H9 (cell line): ENCODE measurements around the gene ROBO1. TPM values are rescaled to one million over a fixed set of nuclear protein-coding genes. Genes with fewer than 3 reads are reported as not detected.
A peak's percentile ranks its signal among the peaks of the same experiment; 100 is the strongest.

ENCODE experiments used
- DNase-seq: peaks from one replicate; pipeline ENCODE4 v3.0.0-alpha.2; 2017
- H2AFZ ChIP-seq: one replicate; pipeline ENCODE4 v1.6.1; 2013; ENCODE audit warnings: mild to moderate bottlenecking, low read length, control low read depth, moderate library complexity
- H2AK5ac ChIP-seq: 2 replicates; pipeline ENCODE4 v1.6.1; 2013; ENCODE audit warnings: low read length, control low read depth, mixed read lengths; ENCODE audit not compliant: insufficient read length
- H2BK120ac ChIP-seq: one replicate; pipeline ENCODE4 v1.6.1; 2013; ENCODE audit warnings: low read depth, mild to moderate bottlenecking, low read length, control low read depth, inconsistent platforms; ENCODE audit not compliant: poor library complexity, severe bottlenecking
- H2BK12ac ChIP-seq: 2 replicates; pipeline ENCODE4 v1.6.1; 2013; ENCODE audit warnings: low read length, control low read depth, mixed read lengths, low read depth; ENCODE audit not compliant: insufficient read length
- H2BK15ac ChIP-seq: 2 replicates; pipeline ENCODE4 v1.6.1; 2013; ENCODE audit warnings: low read depth, low read length, control low read depth
- H2BK20ac ChIP-seq: one replicate; pipeline ENCODE4 v1.6.1; 2013; ENCODE audit warnings: low read depth, mild to moderate bottlenecking, low read length, control low read depth, inconsistent platforms; ENCODE audit not compliant: poor library complexity, severe bottlenecking
- H2BK5ac ChIP-seq: 2 replicates; pipeline ENCODE4 v1.6.1; 2013; ENCODE audit warnings: low read length, control low read depth, mixed read lengths; ENCODE audit not compliant: insufficient read length
- H3K14ac ChIP-seq: 2 replicates; pipeline ENCODE4 v1.6.1; 2013; ENCODE audit warnings: low read length, control low read depth; ENCODE audit not compliant: insufficient read depth
- H3K18ac ChIP-seq: 2 replicates; pipeline ENCODE4 v1.6.1; 2013; ENCODE audit warnings: low read depth, mild to moderate bottlenecking, mixed read lengths, low read length, control low read depth; ENCODE audit not compliant: insufficient read length
- H3K23ac ChIP-seq: 2 replicates; pipeline ENCODE4 v1.6.1; 2013; ENCODE audit warnings: low read length, control low read depth, mixed read lengths, low read depth; ENCODE audit not compliant: insufficient read length
- H3K23me2 ChIP-seq: 2 replicates; pipeline ENCODE4 v1.6.1; 2013; ENCODE audit warnings: low read depth, mild to moderate bottlenecking, mixed read lengths, low read length, control low read depth; ENCODE audit not compliant: insufficient read length, poor library complexity, severe bottlenecking
- H3K27ac ChIP-seq: 2 replicates; pipeline ENCODE4 v1.5.1; 2013; ENCODE audit warnings: low read length, control low read depth, mixed read lengths, low read depth; ENCODE audit not compliant: insufficient read length
- H3K27me3 ChIP-seq: 2 replicates; pipeline ENCODE4 v1.6.1; 2013; ENCODE audit warnings: low read length, control low read depth, inconsistent platforms; ENCODE audit not compliant: insufficient read depth
- H3K4ac ChIP-seq: 2 replicates; pipeline ENCODE4 v1.6.1; 2013; ENCODE audit warnings: low read depth, mild to moderate bottlenecking, control low read depth, inconsistent platforms, low read length, moderate library complexity
- H3K4me1 ChIP-seq: 2 replicates; pipeline ENCODE4 v1.6.1; 2013; ENCODE audit warnings: low read length, control low read depth, inconsistent platforms; ENCODE audit not compliant: insufficient read depth
- H3K4me2 ChIP-seq: 2 replicates; pipeline ENCODE4 v1.6.1; 2013; ENCODE audit warnings: low read length, control low read depth, mixed read lengths; ENCODE audit not compliant: insufficient read length, insufficient read depth
- H3K56ac ChIP-seq: 2 replicates; pipeline ENCODE4 v1.6.1; 2013; ENCODE audit warnings: low read depth, mild to moderate bottlenecking, mixed read lengths, low read length, control low read depth; ENCODE audit not compliant: insufficient read length
- H3K79me1 ChIP-seq: 2 replicates; pipeline ENCODE4 v1.6.1; 2013; ENCODE audit warnings: low read depth, mild to moderate bottlenecking, moderate library complexity, low read length, control low read depth, inconsistent platforms; ENCODE audit not compliant: insufficient read depth, poor library complexity, severe bottlenecking
- H3K79me2 ChIP-seq: 2 replicates; pipeline ENCODE4 v1.6.1; 2013; ENCODE audit warnings: low read length, control low read depth, inconsistent platforms; ENCODE audit not compliant: insufficient read depth
- H3K9ac ChIP-seq: 2 replicates; pipeline ENCODE4 v1.6.1; 2013; ENCODE audit warnings: low read length, control low read depth, mixed read lengths; ENCODE audit not compliant: insufficient read length; ENCODE audit errors: extremely low read depth
- H3K9me3 ChIP-seq: one replicate; pipeline ENCODE4 v1.6.1; 2013; ENCODE audit warnings: low read depth, low read length, inconsistent platforms; ENCODE audit not compliant: control insufficient read depth
- H3T11ph ChIP-seq: one replicate; pipeline ENCODE4 v1.6.1; 2013; ENCODE audit warnings: mild to moderate bottlenecking, low read length, control low read depth, inconsistent platforms
- H4K20me1 ChIP-seq: one replicate; pipeline ENCODE4 v1.6.1; 2013; ENCODE audit not compliant: control insufficient read depth, insufficient read length, insufficient read depth
- H4K5ac ChIP-seq: 2 replicates; pipeline ENCODE4 v1.6.1; 2013; ENCODE audit warnings: low read depth, mild to moderate bottlenecking, mixed read lengths, low read length, control low read depth; ENCODE audit not compliant: insufficient read length
- H4K8ac ChIP-seq: replicated peaks from 2 replicates; pipeline ENCODE4 v1.6.1; 2013; ENCODE audit warnings: low read length, control low read depth, mixed read lengths, low read depth; ENCODE audit not compliant: insufficient read length
- H4K91ac ChIP-seq: 2 replicates; pipeline ENCODE4 v1.6.1; 2013; ENCODE audit warnings: low read depth, mild to moderate bottlenecking, moderate library complexity, mixed read lengths, low read length, control low read depth; ENCODE audit not compliant: insufficient read length
- H3K27ac Mint-ChIP-seq, 3 experiments: 2 replicates in 2 of 3; 3 replicates in 1 of 3; pipeline ENCODE4 v1.8.0; 2020 to 2021; ENCODE audit warnings: mixed read lengths in 3 of 3, mild to moderate bottlenecking in 1 of 3, moderate library complexity in 1 of 3
- H3K27me3 Mint-ChIP-seq: 2 replicates; pipeline ENCODE4 v1.8.0; 2021; ENCODE audit warnings: low read depth, mild to moderate bottlenecking, moderate library complexity, mixed read lengths
- H3K36me3 Mint-ChIP-seq, 3 experiments: 2 replicates in 2 of 3; 3 replicates in 1 of 3; pipeline ENCODE4 v1.8.0; 2020 to 2021; ENCODE audit warnings: low read depth in 3 of 3, mixed read lengths in 3 of 3; ENCODE audit not compliant: insufficient read depth in 1 of 3
- H3K4me1 Mint-ChIP-seq, 2 experiments: 2 replicates each; pipeline ENCODE4 v1.8.0; 2020; ENCODE audit warnings: mixed read lengths in 2 of 2
- H3K4me3 Mint-ChIP-seq, 2 experiments: 2 replicates in 1 of 2; 3 replicates in 1 of 2; pipeline ENCODE4 v1.8.0; 2020 to 2021; ENCODE audit warnings: mild to moderate bottlenecking in 2 of 2, mixed read lengths in 2 of 2, moderate library complexity in 1 of 2
- H3K9me3 Mint-ChIP-seq, 2 experiments: 2 replicates in 1 of 2; 3 replicates in 1 of 2; pipeline ENCODE4 v1.8.0; 2020; ENCODE audit warnings: mild to moderate bottlenecking in 2 of 2, mixed read lengths in 2 of 2, moderate library complexity in 1 of 2
- WGBS: extraction: QIAGEN DNeasy Blood & Tissue Kit; methylation state at CpG from one replicate; pipeline ENCODE4 v1.1.7; 2013; ENCODE audit warnings: missing lambda C conversion rate, low lambda C conversion rate, mixed read lengths; ENCODE audit not compliant: insufficient read length; ENCODE audit errors: extremely low coverage; 5-methylcytosine and 5-hydroxymethylcytosine counted together
- total RNA-seq: library from RNA; stranded (reverse); gene quantifications from 2 replicates; pipeline ENCODE4 v1.2.1, GENCODE V29; 2021
- TF ChIP-seq, protein P1 (sequence below): fragments of 200-600 bp; sonication (generic); conservative IDR thresholded peaks from 3 replicates; pipeline ENCODE4 v1.8.0; 2021; ENCODE audit warnings: antibody characterized with exemption, mild to moderate bottlenecking

The ROBO1 gene
- total RNA-seq, 1 experiment from 2014 or later, result 62.7 TPM

DNA sequence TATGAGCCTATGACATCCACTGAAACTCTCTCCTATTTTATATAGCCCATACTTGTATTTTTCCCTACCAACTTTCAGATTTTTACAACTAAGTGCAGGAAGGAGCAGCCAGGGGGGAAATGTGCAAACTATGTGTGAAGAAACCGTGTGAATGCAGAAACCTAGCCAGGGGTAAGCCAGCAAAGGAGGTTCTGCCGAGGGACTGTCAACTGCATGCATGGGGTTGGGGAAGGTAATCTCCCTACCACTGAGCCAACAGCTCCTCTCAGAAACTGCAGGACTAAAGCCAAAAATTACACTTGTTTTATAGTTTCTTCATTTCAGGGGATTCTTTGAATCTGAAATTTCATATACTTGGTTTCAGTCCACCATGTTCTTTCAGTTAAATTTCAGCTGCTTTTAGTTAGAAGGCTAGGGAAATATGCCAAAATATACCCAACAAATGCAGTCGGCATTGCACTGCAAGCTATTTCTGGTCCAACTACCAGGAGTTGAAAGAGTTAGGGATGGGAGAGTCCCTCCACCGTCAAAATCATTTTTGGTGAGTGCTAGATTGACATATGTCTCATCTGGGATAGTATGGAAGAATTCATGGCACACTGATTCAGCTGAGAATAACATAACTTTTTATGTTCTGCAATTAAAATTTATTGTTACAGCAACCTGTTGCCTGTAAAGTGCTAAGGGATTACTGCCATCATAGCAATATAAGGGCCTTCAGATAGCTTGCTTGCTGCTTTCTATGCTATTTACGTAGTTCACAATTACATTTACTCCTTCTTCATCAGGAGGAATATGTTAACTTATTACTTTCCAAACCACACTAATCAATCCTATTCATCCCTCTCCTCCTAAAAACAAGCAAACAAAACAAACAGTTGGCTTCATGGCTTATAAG, 904.2 kb downstream of the ROBO1 start:
- Histone ChIP-seq H3K14ac (no peak overlapping the region), H3K9ac (no peak overlapping the region), H3K9me3 (no peaks in the 10 kb centered on the region), H4K20me1 (no peaks in the 10 kb centered on the region), H2BK15ac (no peak overlapping the region), H3K4me2 (no peak overlapping the region), H3K4ac (no peak overlapping the region), H3K79me1 (no peaks in the 10 kb centered on the region), H4K8ac (no peak overlapping the region), H2BK20ac (no peak overlapping the region), H4K91ac (no peak overlapping the region), H3K4me1 (no peaks in the 10 kb centered on the region), H3K27ac (no peak overlapping the region), H3K23me2 (no peaks in the 10 kb centered on the region), H4K5ac (no peak overlapping the region), H3K79me2 (no peaks in the 10 kb centered on the region; the same call in 1 of the 2 replicates), H2BK12ac (no peak overlapping the region), H3K18ac (no peak overlapping the region), H3K56ac (no peak overlapping the region), H2AK5ac (no peak overlapping the region), H2AFZ (no peak overlapping the region), H2BK120ac (no peak overlapping the region), H3K27me3 (no peaks in the 10 kb centered on the region), H3K23ac (no peak overlapping the region), H3T11ph (no peak overlapping the region), H2BK5ac (no peak overlapping the region)
- DNase-seq, result no peak
- H3K4me3 Mint-ChIP-seq, result no peak overlapping the region
- H3K9me3 Mint-ChIP-seq, result no peaks in the 10 kb centered on the region
- H3K27ac Mint-ChIP-seq, result peak overlapping the region in 1 of 3 experiments; percentile 34; a peak in 1 of 7 replicates
- TF ChIP-seq, protein P1, sequence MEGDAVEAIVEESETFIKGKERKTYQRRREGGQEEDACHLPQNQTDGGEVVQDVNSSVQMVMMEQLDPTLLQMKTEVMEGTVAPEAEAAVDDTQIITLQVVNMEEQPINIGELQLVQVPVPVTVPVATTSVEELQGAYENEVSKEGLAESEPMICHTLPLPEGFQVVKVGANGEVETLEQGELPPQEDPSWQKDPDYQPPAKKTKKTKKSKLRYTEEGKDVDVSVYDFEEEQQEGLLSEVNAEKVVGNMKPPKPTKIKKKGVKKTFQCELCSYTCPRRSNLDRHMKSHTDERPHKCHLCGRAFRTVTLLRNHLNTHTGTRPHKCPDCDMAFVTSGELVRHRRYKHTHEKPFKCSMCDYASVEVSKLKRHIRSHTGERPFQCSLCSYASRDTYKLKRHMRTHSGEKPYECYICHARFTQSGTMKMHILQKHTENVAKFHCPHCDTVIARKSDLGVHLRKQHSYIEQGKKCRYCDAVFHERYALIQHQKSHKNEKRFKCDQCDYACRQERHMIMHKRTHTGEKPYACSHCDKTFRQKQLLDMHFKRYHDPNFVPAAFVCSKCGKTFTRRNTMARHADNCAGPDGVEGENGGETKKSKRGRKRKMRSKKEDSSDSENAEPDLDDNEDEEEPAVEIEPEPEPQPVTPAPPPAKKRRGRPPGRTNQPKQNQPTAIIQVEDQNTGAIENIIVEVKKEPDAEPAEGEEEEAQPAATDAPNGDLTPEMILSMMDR, result no peak
- H3K27me3 Mint-ChIP-seq, result no peaks in the 10 kb centered on the region
- no CpG with 5 or more reads among the region's 5 CpGs for WGBS
- no peaks in the 10 kb centered on the region; a peak in 1 of 7 replicates for H3K36me3 Mint-ChIP-seq
- peaks cover 10% of the 10 kb centered on the region in 2 experiments for H3K4me1 Mint-ChIP-seq
